ENCODE measurements around the gene GKN2. TPM values are rescaled to one million over a fixed set of nuclear protein-coding genes. Genes with fewer than 3 reads are reported as not detected.

The GKN2 gene
- polyA plus RNA-seq, 3 donors = not detected

DNA sequence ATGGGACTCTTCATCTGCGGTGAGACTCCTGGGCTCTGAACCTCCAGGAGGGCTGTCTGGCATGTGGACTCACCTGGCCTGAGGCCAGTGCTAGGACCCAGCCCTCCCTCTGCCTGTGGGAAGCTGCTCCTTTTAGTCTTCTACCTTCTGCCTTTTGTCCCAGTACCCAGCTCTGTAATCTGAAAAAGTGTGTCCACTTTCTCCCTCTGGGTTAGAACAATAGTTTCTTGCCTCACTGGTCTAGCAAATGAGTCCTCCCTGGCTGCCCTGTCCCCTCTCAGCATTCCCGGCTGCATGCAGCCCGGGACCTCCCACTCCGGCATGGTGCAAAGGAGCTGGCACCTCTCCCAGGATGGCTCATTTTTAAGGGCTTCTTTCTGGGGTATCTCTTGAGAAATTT lies 25.9 kb downstream of the GKN2 start:
- no peaks in the 10 kb centered on the region for H3K27me3 ChIP-seq (ENCODE audit: control insufficient read depth in 2 of 2, insufficient read depth in 2 of 2, low read length in 2 of 2)
- DNase-seq = no peak
- H3K36me3 ChIP-seq (replicated peaks in 1 of 2; ENCODE audit: control insufficient read depth in 1 of 2, insufficient read depth in 2 of 2, low read length in 2 of 2) = no peaks in the 10 kb centered on the region
- no peaks in the 10 kb centered on the region for H3K79me2 ChIP-seq (ENCODE audit: insufficient read depth, low read length)
- H3K4me1 ChIP-seq (ENCODE audit: control insufficient read depth in 1 of 2, insufficient read depth in 2 of 2, low read length in 2 of 2) = no peaks in the 10 kb centered on the region
- Mint-ChIP-seq H3K4me1 (peaks cover 3% of the 10 kb centered on the region), H3K27me3 (ENCODE audit: low read depth in 3 of 3) (peaks cover 1 to 6% (median 5%) of the 10 kb centered on the region in 3 donors), H3K9me3 (peaks cover 0 to 13% (median 2%) of the 10 kb centered on the region in 7 donors), H3K4me3 (no peak overlapping the region), H3K36me3 (no peaks in the 10 kb centered on the region), H3K27ac (no peak overlapping the region)
- WGBS (ENCODE audit: insufficient coverage) = 90% methylated on average over 1 of the region's 4 CpGs
- no peaks in the 10 kb centered on the region for H3K9me3 ChIP-seq (replicated peaks in 1 of 2; ENCODE audit: control insufficient read depth in 1 of 2, insufficient read depth in 1 of 2, low read length in 2 of 2)
- no peaks in the 10 kb centered on the region for H4K20me1 ChIP-seq (ENCODE audit: insufficient read depth, low read length)
- no peak overlapping the region for H2AFZ ChIP-seq (ENCODE audit: insufficient read depth, low read depth, low read length, poor library complexity, severe bottlenecking)
- no peak overlapping the region for H3K4me2 ChIP-seq (replicated peaks; ENCODE audit: extremely low read depth, low read length, poor library complexity, severe bottlenecking)
- H3K9ac ChIP-seq (ENCODE audit: insufficient read depth, low read length, poor library complexity, severe bottlenecking) = no peak overlapping the region
- no peak overlapping the region for H3K4me3 ChIP-seq (replicated peaks in 1 of 3; ENCODE audit: low read depth in 2 of 3, low read length in 3 of 3)
- intact Hi-C loops (cut with micrococcal nuclease) = loop anchor here (5.0 to 10.0 kb wide), 3 partner anchors 89 to 222 kb away; no protein-coding TSS in a partner anchor
- H3K27ac ChIP-seq (ENCODE audit: low read depth in 1 of 2, low read length in 2 of 2) = no peak overlapping the region
- TF ChIP-seq, protein P1, sequence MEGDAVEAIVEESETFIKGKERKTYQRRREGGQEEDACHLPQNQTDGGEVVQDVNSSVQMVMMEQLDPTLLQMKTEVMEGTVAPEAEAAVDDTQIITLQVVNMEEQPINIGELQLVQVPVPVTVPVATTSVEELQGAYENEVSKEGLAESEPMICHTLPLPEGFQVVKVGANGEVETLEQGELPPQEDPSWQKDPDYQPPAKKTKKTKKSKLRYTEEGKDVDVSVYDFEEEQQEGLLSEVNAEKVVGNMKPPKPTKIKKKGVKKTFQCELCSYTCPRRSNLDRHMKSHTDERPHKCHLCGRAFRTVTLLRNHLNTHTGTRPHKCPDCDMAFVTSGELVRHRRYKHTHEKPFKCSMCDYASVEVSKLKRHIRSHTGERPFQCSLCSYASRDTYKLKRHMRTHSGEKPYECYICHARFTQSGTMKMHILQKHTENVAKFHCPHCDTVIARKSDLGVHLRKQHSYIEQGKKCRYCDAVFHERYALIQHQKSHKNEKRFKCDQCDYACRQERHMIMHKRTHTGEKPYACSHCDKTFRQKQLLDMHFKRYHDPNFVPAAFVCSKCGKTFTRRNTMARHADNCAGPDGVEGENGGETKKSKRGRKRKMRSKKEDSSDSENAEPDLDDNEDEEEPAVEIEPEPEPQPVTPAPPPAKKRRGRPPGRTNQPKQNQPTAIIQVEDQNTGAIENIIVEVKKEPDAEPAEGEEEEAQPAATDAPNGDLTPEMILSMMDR (IDR thresholded peaks at IDR 0.05) = no peak

DNA sequence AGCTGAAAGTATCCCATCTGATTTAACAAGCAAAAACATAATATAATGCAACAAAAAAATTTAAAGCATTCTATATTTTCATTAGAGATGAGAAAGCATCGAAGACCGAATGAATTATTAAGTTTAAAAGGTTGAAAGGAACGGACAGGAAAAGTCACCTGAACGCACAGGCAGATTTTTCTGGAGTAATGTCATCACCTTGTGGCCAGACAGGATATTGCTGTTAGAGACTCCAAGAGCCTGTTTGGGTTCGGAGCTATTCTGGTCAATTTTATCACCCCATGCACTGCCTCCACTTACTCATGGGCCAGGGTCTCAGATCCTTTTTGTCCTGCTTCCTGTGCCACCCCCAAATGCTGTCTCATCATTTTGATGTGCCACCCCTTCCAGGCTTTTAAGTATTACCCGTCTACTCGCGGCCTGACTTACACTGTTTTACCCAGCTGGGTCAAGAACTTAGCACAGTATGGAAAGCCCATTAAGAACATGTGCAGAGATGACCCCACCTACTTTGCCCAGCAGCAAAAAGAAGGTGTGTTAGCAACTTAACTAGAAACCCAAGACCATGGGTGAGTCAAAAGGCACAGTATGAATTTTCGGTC lies 27.3 kb downstream of the GKN2 start:
- H3K36me3 ChIP-seq (replicated peaks in 1 of 2; ENCODE audit: control insufficient read depth in 1 of 2, insufficient read depth in 2 of 2, low read length in 2 of 2) = no peaks in the 10 kb centered on the region
- no peaks in the 10 kb centered on the region for H4K20me1 ChIP-seq (ENCODE audit: insufficient read depth, low read length)
- no peaks in the 10 kb centered on the region for H3K79me2 ChIP-seq (ENCODE audit: insufficient read depth, low read length)
- peaks cover 0 to 2% (median 0%) of the 10 kb centered on the region in 7 donors for H3K9me3 Mint-ChIP-seq
- WGBS (ENCODE audit: insufficient coverage) = 30% methylated on average over 6 of the region's 9 CpGs
- H3K4me3 ChIP-seq (replicated peaks in 1 of 3; ENCODE audit: low read depth in 2 of 3, low read length in 3 of 3) = no peak overlapping the region
- no peak overlapping the region for H3K27ac Mint-ChIP-seq
- no peaks in the 10 kb centered on the region for H3K4me1 ChIP-seq (ENCODE audit: control insufficient read depth in 1 of 2, insufficient read depth in 2 of 2, low read length in 2 of 2)
- H3K36me3 Mint-ChIP-seq = no peaks in the 10 kb centered on the region
- H3K9me3 ChIP-seq (replicated peaks in 1 of 2; ENCODE audit: control insufficient read depth in 1 of 2, insufficient read depth in 1 of 2, low read length in 2 of 2) = no peaks in the 10 kb centered on the region
- H3K4me3 Mint-ChIP-seq = no peak overlapping the region
- no peak overlapping the region for H3K4me2 ChIP-seq (replicated peaks; ENCODE audit: extremely low read depth, low read length, poor library complexity, severe bottlenecking)
- peak in 2 of 3 donors; percentile 53 to 56 for DNase-seq
- TF ChIP-seq, protein P1 (IDR thresholded peaks at IDR 0.05) = peak; percentile 97
- intact Hi-C loops (cut with micrococcal nuclease) = loop anchor here (5.0 to 10.0 kb wide), 3 partner anchors 88 to 221 kb away; no protein-coding TSS in a partner anchor
- peaks cover 3% of the 10 kb centered on the region for H3K4me1 Mint-ChIP-seq
- no peak overlapping the region for H3K27ac ChIP-seq (ENCODE audit: low read depth in 1 of 2, low read length in 2 of 2)
- H3K9ac ChIP-seq (ENCODE audit: insufficient read depth, low read length, poor library complexity, severe bottlenecking) = no peak overlapping the region
- H3K27me3 Mint-ChIP-seq (ENCODE audit: low read depth in 3 of 3) = peaks cover 1 to 5% (median 3%) of the 10 kb centered on the region in 3 donors
- H3K27me3 ChIP-seq (ENCODE audit: control insufficient read depth in 2 of 2, insufficient read depth in 2 of 2, low read length in 2 of 2) = no peaks in the 10 kb centered on the region
- H2AFZ ChIP-seq (ENCODE audit: insufficient read depth, low read depth, low read length, poor library complexity, severe bottlenecking) = no peak overlapping the region
